ENCODE results near the gene PCLO.

Gene PCLO

DNA sequence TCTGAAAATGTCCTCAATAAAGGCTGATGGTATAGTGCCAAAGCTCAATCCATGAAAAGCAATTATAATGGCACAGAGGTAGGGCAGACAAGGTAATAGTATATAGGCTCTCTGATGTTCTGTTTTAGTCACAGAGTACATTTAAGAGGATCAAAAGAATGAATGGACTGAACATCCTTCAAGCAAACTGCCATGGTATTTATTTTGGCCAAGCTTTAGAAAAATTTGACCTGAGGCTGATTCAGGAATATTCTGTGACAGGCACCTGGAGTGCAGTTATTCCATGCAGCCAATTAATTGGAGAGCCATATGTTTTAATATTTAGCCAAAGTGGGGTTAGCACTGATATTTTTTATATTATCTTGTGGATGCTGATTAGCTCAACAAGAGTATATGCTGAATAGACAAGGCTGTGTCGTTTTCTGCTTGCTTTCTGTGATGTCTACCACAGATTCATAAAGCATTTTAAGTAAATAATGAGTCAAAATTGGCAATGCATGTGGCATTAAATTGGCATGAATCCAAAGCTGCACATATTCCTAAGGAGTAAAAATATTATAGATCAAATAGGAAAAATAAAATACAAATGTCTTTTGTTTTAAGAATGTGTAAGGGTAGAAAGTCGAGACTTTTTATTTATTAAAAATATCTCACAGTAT lies 177.4 kb downstream of the PCLO start:
- no peaks in the 10 kb centered on the region for H3K9me3 Mint-ChIP-seq
- H3K27me3 Mint-ChIP-seq: no peaks in the 10 kb centered on the region
- H3K4me3 Mint-ChIP-seq: no peak overlapping the region
- H3K4me1 Mint-ChIP-seq (ENCODE audit: low read depth): no peaks in the 10 kb centered on the region
- no peaks in the 10 kb centered on the region for H3K36me3 Mint-ChIP-seq (ENCODE audit: low read depth)
- no peak for DNase-seq
- no peak overlapping the region for H3K27ac Mint-ChIP-seq

DNA sequence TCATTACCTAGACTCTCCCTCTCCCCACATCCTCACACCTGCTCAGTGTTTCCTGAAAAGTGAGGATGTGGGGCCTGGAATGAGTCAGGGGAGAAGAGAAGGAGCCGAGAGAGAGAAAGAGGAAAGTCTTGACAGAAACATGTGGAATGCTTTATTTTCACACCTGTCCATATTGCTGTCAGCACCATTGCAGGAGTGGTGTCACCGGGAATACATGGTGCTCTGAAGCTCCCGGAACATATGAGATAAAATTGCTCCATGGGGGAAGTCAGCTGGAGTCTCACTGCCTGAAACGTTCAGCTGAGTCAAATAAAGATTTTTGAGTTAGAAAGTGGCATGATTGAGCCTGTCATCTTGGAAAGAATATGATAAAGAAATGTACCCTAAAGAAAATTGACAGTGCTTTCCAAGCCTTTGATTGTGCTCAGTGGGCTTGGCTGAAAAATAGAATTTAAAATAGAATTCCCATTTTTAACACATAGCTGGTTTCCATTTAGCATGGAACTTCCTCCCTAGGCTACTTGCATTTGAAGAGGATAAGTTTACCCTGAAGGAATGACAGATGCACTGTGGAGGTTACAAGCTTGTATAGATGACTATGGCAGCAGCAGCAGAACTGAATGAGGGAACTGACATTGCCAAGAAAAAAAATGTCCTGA lies 182.4 kb downstream of the PCLO start:
- DNase-seq: no peak
- Mint-ChIP-seq H3K27ac (no peak overlapping the region), H3K36me3 (ENCODE audit: low read depth) (no peaks in the 10 kb centered on the region), H3K4me1 (ENCODE audit: low read depth) (no peaks in the 10 kb centered on the region), H3K4me3 (no peak overlapping the region), H3K27me3 (no peaks in the 10 kb centered on the region), H3K9me3 (no peaks in the 10 kb centered on the region)

DNA sequence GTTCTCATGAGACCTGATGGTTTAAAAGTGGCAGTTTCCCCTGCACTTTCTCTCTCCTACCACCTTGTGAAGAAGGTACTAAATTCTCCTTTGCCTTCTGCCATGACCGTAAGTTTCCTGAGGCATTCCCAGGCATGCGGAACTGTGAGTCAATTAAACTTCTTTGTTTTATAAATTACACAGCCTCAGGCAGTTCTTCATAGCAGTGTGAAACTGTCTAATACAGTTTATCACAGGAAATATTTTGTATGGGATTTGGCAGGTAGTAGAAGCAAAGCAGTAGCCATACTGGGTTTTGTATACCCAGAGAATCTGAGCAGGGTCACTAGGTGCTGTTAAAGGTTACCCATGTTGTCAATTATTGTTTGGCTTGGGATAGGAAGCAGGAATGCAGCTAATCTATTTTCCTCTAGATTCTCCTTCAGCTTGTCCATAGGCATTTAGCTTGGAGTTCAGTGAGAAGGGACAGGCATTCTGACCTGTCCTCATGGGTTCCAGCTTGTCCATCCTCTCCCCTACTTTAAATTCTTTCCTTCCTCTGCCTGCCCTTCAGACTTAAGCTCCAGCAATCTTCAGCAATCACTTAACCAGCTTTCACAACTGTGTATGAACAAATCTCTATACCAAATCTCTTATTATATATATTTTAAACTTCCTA lies 186.7 kb downstream of the PCLO start:
- Mint-ChIP-seq H3K27me3 (no peaks in the 10 kb centered on the region), H3K4me1 (ENCODE audit: low read depth) (no peaks in the 10 kb centered on the region), H3K27ac (no peak overlapping the region), H3K9me3 (no peaks in the 10 kb centered on the region), H3K4me3 (no peak overlapping the region), H3K36me3 (ENCODE audit: low read depth) (no peaks in the 10 kb centered on the region)
- no peak for DNase-seq

DNA sequence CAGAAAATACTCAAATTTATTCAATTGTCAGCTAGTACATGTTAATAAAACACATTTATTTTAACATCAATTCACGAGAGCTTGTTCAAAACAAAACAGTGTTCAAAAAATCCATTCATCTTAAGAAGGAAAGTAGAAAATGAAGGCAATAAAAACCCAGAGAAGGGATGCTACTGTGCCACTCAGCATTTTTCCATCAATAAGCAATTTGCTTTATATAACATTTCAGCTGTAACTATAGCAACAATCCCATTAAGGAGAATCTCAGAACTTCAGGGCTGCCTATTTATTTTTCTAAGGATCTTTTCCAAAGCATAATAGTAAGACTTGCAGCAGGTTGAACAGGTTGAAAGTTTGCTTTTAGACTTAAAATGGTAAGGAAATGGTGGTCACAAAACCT lies 190.5 kb downstream of the PCLO start:
- H3K36me3 Mint-ChIP-seq (ENCODE audit: low read depth): no peaks in the 10 kb centered on the region
- H3K4me3 Mint-ChIP-seq: no peak overlapping the region
- H3K4me1 Mint-ChIP-seq (ENCODE audit: low read depth): no peaks in the 10 kb centered on the region
- H3K9me3 Mint-ChIP-seq: peaks cover 3% of the 10 kb centered on the region
- H3K27ac Mint-ChIP-seq: no peak overlapping the region
- DNase-seq: no peak
- no peaks in the 10 kb centered on the region for H3K27me3 Mint-ChIP-seq

DNA sequence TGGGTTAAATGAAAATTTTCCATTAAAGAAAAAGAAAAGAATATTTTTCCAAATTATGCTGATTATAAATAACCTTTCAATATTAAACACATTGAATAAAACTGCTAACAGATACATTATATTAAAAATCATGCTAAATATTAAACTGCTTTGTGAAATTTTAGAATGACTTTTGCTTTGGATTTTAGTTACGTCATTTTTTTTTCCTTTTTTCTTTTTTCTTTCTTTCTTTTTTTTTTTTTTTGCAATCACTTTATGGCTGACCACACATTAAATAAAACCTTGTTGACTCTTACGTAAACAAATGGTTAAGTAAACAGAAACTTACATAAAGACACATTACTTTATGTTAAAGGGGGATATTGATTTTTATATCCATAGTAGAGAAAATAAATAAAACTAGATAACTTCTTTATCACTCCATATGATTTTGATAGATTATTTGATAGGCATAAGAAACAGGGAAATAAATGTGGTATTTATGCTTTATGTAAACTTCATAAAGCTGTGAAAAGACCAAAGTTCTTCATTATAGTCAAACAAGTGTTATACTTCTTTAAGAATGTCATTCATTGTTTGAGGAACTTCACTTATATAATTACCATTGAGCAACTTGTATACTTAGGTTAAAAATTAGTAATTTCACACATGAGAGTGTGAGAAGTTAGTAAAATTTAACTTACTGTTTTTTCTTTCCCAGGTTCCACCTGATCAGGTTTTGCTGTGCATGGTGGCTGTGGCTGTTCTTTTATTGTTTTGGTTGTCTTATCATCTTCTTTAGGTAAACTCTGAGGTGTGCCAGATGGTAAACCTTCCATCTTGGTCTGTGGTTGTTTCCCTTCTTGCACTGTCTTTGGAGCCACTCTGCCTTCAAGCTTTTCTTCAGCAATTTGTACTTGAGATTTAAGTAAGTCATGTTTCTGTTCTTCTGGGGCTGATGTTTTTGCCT lies 197.3 kb downstream of the PCLO start:
- H3K36me3 Mint-ChIP-seq (ENCODE audit: low read depth): no peaks in the 10 kb centered on the region
- no peaks in the 10 kb centered on the region for H3K27me3 Mint-ChIP-seq
- DNase-seq: no peak
- H3K27ac Mint-ChIP-seq: no peak overlapping the region
- no peak overlapping the region for H3K4me3 Mint-ChIP-seq
- H3K4me1 Mint-ChIP-seq (ENCODE audit: low read depth): no peaks in the 10 kb centered on the region
- H3K9me3 Mint-ChIP-seq: peaks cover 17% of the 10 kb centered on the region

DNA sequence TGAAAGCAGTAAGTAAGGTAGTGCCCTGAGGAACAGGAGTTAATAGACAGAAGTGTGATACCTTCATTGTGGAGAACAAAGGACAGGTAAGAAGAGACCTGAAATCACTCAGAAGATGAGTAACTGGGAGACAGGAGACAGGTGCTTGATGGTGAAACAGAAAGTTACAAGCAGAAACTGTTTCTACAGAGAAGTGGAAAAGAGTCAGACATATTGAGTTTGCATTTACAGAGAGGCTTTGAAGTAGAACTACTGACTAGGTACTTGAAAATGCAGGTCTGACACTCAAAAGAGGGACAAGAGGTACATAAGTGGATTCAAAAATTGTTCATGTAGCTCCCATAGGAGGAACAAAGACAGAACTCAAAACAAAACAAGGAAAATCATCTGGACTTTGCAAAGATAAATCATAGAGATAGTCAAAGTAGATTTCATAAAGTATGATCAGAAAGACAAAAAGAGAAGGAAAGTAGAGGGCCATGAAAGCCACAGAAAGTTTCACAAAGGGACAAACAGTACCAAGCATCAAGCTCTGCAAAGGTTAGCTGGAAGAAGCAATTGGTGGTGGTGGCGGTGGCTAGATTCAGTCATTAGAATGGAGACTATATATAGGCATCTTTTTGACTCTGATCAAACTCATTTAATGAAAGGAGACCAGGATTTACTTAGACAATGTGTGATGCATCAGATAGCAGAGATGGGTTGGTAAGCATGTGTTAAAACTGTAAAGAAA lies 198.4 kb downstream of the PCLO start:
- H3K27ac Mint-ChIP-seq: no peak overlapping the region
- H3K9me3 Mint-ChIP-seq: peaks cover 17% of the 10 kb centered on the region
- H3K36me3 Mint-ChIP-seq (ENCODE audit: low read depth): no peaks in the 10 kb centered on the region
- no peak for DNase-seq
- H3K27me3 Mint-ChIP-seq: no peaks in the 10 kb centered on the region
- no peak overlapping the region for H3K4me3 Mint-ChIP-seq
- H3K4me1 Mint-ChIP-seq (ENCODE audit: low read depth): no peaks in the 10 kb centered on the region

DNA sequence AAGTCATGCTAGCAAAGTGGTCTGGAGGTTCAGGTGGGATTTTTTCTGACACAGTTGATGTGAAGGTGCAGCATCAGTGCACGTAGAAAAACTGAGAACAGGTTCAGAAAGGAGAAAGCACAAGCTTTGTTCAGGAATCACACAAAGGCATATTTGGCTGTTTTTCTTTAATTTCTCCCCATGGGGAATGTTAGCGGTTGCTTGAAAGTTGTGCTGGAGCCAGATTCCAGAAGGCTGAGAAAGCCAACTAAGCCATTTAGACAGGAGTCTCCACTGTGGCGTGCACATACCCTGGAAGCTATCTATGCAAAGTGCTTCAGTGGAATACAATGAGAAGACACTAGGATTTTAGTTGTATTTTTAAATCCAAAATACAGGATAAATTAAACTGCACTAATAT lies 201.4 kb downstream of the PCLO start:
- no peaks in the 10 kb centered on the region for H3K4me1 Mint-ChIP-seq (ENCODE audit: low read depth)
- no peaks in the 10 kb centered on the region for H3K36me3 Mint-ChIP-seq (ENCODE audit: low read depth)
- no peak for DNase-seq
- H3K27ac Mint-ChIP-seq: no peak overlapping the region
- peaks cover 13% of the 10 kb centered on the region for H3K9me3 Mint-ChIP-seq
- H3K4me3 Mint-ChIP-seq: no peak overlapping the region
- H3K27me3 Mint-ChIP-seq: no peaks in the 10 kb centered on the region

DNA sequence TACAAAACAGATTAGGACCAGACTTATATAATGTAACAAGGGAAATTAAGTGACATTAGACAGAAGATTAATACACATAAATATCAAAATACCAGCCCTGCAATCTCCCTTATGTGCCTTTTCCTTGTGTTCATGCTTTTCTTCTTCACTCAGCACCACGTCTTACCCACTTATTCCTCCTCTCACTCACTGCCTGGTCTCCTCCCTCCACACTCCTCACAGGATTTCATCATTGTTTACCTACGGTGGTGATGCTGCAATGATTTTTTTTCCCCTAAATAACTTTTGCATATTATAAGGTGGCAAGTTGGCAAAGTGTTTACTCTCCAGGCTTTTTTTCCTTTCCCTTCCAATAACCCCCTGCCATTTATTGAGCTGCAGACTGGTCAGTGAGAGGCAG lies 203.2 kb downstream of the PCLO start:
- peaks cover 6% of the 10 kb centered on the region for H3K9me3 Mint-ChIP-seq
- H3K4me1 Mint-ChIP-seq (ENCODE audit: low read depth): no peaks in the 10 kb centered on the region
- H3K36me3 Mint-ChIP-seq (ENCODE audit: low read depth): no peaks in the 10 kb centered on the region
- no peak for DNase-seq
- no peaks in the 10 kb centered on the region for H3K27me3 Mint-ChIP-seq
- no peak overlapping the region for H3K27ac Mint-ChIP-seq
- H3K4me3 Mint-ChIP-seq: no peak overlapping the region

DNA sequence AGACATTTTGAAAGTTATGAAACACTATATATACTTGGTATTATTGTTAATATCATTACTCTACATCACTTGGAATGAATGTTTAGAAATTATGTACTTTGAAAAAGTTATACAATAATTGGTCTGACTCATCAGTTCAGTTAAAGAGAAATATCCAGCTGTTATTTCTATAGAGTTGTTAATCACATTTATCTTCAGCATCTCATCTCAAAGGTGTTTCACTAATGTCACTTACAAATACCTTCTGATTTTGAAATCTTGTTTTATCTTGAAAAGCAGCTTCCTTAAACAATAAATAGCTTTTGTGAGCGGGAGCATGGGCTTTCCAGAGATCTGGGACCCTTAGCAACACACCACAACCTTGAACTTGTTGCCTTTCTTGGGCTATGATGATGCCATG lies 205.2 kb downstream of the PCLO start:
- no peak for DNase-seq
- no peak overlapping the region for H3K27ac Mint-ChIP-seq
- H3K4me3 Mint-ChIP-seq: no peak overlapping the region
- no peaks in the 10 kb centered on the region for H3K36me3 Mint-ChIP-seq (ENCODE audit: low read depth)
- H3K4me1 Mint-ChIP-seq (ENCODE audit: low read depth): no peaks in the 10 kb centered on the region
- peaks cover 5% of the 10 kb centered on the region for H3K9me3 Mint-ChIP-seq
- no peaks in the 10 kb centered on the region for H3K27me3 Mint-ChIP-seq

DNA sequence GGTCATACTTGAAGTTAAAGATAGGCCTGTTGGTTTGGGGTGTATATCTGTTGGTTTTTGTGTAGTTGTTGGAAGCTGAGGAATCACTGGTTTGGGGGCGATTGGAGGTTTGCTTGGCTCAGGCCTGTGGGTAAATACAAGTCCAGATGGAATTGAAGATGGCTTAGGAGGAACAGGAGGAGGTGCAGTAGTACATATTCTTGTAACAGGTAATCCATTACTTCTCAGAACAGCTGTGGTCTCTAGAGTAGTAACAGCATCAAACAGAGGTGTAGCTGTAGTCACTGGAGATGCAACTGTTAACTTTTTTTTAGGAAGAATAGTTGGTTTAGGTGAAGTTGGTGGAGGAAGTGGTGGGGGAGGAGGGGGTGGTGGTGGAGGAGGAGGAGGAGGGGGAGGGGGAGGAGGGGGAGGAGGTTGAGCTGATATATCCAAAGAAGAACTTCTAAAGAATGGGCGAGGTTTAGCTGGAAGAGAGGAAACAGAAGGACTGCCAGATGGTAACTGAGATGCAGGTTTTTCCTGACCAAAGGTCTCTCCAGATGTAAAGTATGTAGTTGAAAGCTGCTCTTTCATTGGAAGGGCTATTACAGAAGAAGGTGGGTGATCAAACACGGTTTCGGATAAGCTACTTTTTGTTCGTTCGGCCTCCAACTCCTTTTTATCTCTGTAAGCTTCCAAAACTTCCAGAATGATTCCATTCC lies 209.2 kb downstream of the PCLO start:
- Mint-ChIP-seq H3K27me3 (no peaks in the 10 kb centered on the region), H3K27ac (no peak overlapping the region), H3K36me3 (ENCODE audit: low read depth) (no peaks in the 10 kb centered on the region), H3K9me3 (peaks cover 21% of the 10 kb centered on the region), H3K4me3 (no peak overlapping the region), H3K4me1 (ENCODE audit: low read depth) (no peaks in the 10 kb centered on the region)
- no peak for DNase-seq

DNA sequence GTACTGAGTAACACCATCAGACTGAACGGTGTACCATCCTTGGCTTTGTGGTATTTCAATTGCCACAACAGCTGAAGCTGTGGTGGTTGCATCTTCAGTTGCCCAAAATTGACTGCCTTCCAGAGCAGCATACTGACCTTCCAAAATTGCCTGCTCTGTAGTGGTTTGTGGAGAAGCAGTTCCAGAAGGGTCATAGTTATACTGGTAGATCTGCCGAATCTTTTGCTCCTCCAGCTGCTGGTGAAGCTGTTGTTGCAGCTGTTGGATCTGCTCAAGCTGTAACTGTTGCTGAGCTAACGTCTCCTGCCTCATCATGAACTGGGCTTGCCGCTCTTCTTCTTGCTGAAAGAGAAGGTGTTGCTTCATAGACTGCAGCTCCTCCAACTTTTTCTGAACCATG lies 212.2 kb downstream of the PCLO start:
- Mint-ChIP-seq H3K36me3 (ENCODE audit: low read depth) (no peaks in the 10 kb centered on the region), H3K27me3 (no peaks in the 10 kb centered on the region), H3K9me3 (peaks cover 21% of the 10 kb centered on the region), H3K27ac (no peak overlapping the region), H3K4me1 (ENCODE audit: low read depth) (no peaks in the 10 kb centered on the region), H3K4me3 (no peak overlapping the region)
- no peak for DNase-seq

DNA sequence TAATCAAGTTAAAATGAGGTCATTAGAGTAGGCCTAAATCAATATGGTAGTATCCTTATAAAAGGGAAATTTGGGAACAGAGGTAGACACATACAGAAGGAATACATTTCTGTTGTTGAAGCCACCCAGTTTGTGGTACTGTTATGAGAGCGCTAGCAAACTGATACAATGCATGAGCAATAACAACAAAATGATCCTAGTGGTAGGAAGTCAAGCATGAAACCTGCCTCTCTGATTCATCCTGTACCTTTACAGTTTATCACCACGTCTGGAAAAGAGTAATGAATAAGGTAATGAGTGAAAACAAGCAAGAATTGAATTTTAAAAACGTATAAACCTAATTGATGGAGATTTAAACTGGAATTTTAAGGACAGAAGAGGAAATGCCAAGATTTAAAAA lies 217.2 kb downstream of the PCLO start:
- Mint-ChIP-seq H3K36me3 (ENCODE audit: low read depth) (no peaks in the 10 kb centered on the region), H3K4me1 (ENCODE audit: low read depth) (no peaks in the 10 kb centered on the region), H3K27ac (no peak overlapping the region), H3K4me3 (no peak overlapping the region), H3K9me3 (peaks cover 10% of the 10 kb centered on the region), H3K27me3 (no peaks in the 10 kb centered on the region)
- no peak for DNase-seq

DNA sequence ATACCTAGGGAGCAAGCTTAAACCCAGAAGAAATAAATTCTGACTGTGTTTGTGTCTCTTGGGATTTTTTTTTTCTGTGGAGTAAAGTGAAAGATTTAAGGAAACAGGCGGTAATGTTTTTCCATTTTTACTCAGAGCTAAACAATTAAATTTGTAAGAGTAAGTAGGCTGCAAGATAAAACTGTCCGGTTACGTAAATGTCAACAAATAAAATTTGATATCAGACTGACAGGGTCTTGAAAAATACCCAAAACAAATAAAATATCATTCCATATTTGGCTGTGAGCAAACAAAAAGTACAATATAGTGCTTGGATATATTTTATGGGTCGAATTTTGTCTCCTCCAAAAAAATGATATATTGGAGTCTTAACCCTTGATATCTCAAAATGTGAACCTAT lies 217.6 kb downstream of the PCLO start:
- no peaks in the 10 kb centered on the region for H3K27me3 Mint-ChIP-seq
- no peak overlapping the region for H3K27ac Mint-ChIP-seq
- H3K4me3 Mint-ChIP-seq: no peak overlapping the region
- H3K4me1 Mint-ChIP-seq (ENCODE audit: low read depth): no peaks in the 10 kb centered on the region
- H3K9me3 Mint-ChIP-seq: peaks cover 10% of the 10 kb centered on the region
- H3K36me3 Mint-ChIP-seq (ENCODE audit: low read depth): no peaks in the 10 kb centered on the region
- no peak for DNase-seq

DNA sequence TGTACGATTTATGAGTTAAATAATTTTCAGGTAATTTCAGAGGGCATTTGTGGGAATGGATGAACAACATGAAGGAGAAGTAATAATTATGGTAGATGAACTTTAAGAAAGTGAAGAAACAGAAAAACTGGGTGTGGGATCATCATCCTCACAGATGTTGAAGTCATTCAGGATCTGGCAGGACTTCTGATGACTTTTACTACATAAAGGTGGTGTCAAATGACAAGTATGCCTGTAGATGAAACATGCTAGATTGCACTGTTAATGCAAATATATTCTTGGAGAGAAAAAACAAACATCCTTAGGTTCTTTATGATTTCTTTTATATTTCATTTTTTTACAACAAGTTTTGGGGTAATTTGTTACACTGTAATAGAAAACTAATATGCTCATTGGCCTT lies 230.2 kb downstream of the PCLO start:
- H3K27me3 Mint-ChIP-seq: no peaks in the 10 kb centered on the region
- H3K36me3 Mint-ChIP-seq (ENCODE audit: low read depth): no peaks in the 10 kb centered on the region
- no peak overlapping the region for H3K4me3 Mint-ChIP-seq
- H3K4me1 Mint-ChIP-seq (ENCODE audit: low read depth): no peaks in the 10 kb centered on the region
- H3K9me3 Mint-ChIP-seq: peaks cover 6% of the 10 kb centered on the region
- no peak overlapping the region for H3K27ac Mint-ChIP-seq
- DNase-seq: no peak
